GM23338 (cell line): ENCODE data around the gene ZNF664. TPM values are rescaled to one million over a fixed set of nuclear protein-coding genes. Genes with fewer than 3 reads are reported as not detected.

ENCODE experiments used
- ATAC-seq: fragments of 200-7000 bp; cut with Tn5 transposase; 3 replicates; pipeline ENCODE4 v1.9.1; 2020
- DNase-seq: peaks from one replicate; pipeline ENCODE4 v3.0.0-alpha.2; 2015; ENCODE audit warnings: low spot score
- H2AFZ ChIP-seq: fragments of 200-600 bp; sonication (generic); 2 replicates; pipeline ENCODE4 v1.8.0; 2016; ENCODE audit warnings: antibody characterized with exemption, mild to moderate bottlenecking, moderate library complexity
- H3F3A ChIP-seq: fragments of 200-600 bp; sonication (generic); replicated peaks from 2 replicates; pipeline ENCODE4 v1.8.0; 2017; ENCODE audit warnings: antibody characterized with exemption, mixed run types, low read depth
- H3K27ac ChIP-seq: fragments of 200-600 bp; sonication (generic); 2 replicates; pipeline ENCODE4 v1.6.1; 2016; ENCODE audit warnings: low read depth
- H3K27me3 ChIP-seq: fragments of 200-600 bp; sonication (generic); 2 replicates; pipeline ENCODE4 v1.8.0; 2016; ENCODE audit warnings: mild to moderate bottlenecking, mixed run types, moderate library complexity; ENCODE audit not compliant: insufficient read depth
- H3K36me3 ChIP-seq: fragments of 200-600 bp; sonication (generic); 2 replicates; pipeline ENCODE4 v1.8.0; 2016; ENCODE audit warnings: mild to moderate bottlenecking; ENCODE audit not compliant: insufficient read depth
- H3K4me1 ChIP-seq: fragments of 200-600 bp; sonication (generic); 2 replicates; pipeline ENCODE4 v1.8.0; 2016; ENCODE audit warnings: mild to moderate bottlenecking, moderate library complexity; ENCODE audit not compliant: insufficient read depth
- H3K4me2 ChIP-seq: fragments of 200-600 bp; sonication (generic); 2 replicates; pipeline ENCODE4 v1.7.1; 2017; ENCODE audit warnings: mixed run types
- H3K4me3 ChIP-seq: fragments of 200-600 bp; sonication (generic); 2 replicates; pipeline ENCODE4 v1.6.1; 2016; ENCODE audit warnings: mixed run types
- H3K79me2 ChIP-seq: fragments of 200-600 bp; sonication (generic); replicated peaks from 2 replicates; pipeline ENCODE4 v1.8.0; 2017; ENCODE audit warnings: mild to moderate bottlenecking; ENCODE audit not compliant: insufficient read depth
- H3K9me2 ChIP-seq: fragments of 200-600 bp; sonication (generic); 2 replicates; pipeline ENCODE4 v1.8.0; 2017; ENCODE audit not compliant: insufficient read depth
- H4K20me1 ChIP-seq: fragments of 200-600 bp; sonication (generic); replicated peaks from 2 replicates; pipeline ENCODE4 v1.8.0; 2017; ENCODE audit warnings: mild to moderate bottlenecking; ENCODE audit not compliant: insufficient read depth
- H3K27ac Mint-ChIP-seq: 2 replicates; pipeline ENCODE4 v1.8.0; 2020; ENCODE audit warnings: inconsistent platforms, mild to moderate bottlenecking, moderate library complexity, mixed read lengths
- H3K27me3 Mint-ChIP-seq: 3 replicates; pipeline ENCODE4 v1.8.0; 2022; ENCODE audit warnings: low read depth, mild to moderate bottlenecking, moderate library complexity, mixed read lengths, inconsistent platforms; ENCODE audit not compliant: insufficient read depth, poor library complexity
- H3K36me3 Mint-ChIP-seq: 3 replicates; pipeline ENCODE4 v1.8.0; 2021; ENCODE audit warnings: low read depth, mild to moderate bottlenecking, inconsistent platforms, moderate library complexity, mixed read lengths
- H3K4me1 Mint-ChIP-seq: 3 replicates; pipeline ENCODE4 v1.8.0; 2020; ENCODE audit warnings: mild to moderate bottlenecking, inconsistent platforms, mixed read lengths
- H3K4me3 Mint-ChIP-seq: 3 replicates; pipeline ENCODE4 v1.8.0; 2021; ENCODE audit warnings: moderate library complexity, mild to moderate bottlenecking, inconsistent platforms, mixed read lengths
- H3K9me3 Mint-ChIP-seq: 3 replicates; pipeline ENCODE4 v1.8.0; 2020; ENCODE audit warnings: moderate library complexity, mild to moderate bottlenecking, inconsistent platforms, mixed read lengths
- CREB1 ChIP-seq: fragments of 250-450 bp; sonication (Bioruptor Pico); IDR thresholded peaks from 2 replicates; pipeline ENCODE4 v1.5.0; 2020; ENCODE audit warnings: low read depth, mild to moderate bottlenecking, moderate library complexity
- ETS1 ChIP-seq: IDR thresholded peaks from 2 replicates; pipeline ENCODE4 v1.6.1; 2016; ENCODE audit warnings: antibody characterized with exemption
- EZH2 ChIP-seq: fragments of 200-600 bp; sonication (generic); IDR thresholded peaks from one replicate; pipeline ENCODE4 v1.8.0; 2017; ENCODE audit warnings: antibody characterized with exemption, mild to moderate bottlenecking, low read depth; ENCODE audit not compliant: unreplicated experiment
- EZH2phosphoT487 ChIP-seq: fragments of 200-600 bp; sonication (generic); IDR thresholded peaks from one replicate; pipeline ENCODE4 v1.8.1; 2018; ENCODE audit warnings: antibody characterized with exemption; ENCODE audit not compliant: unreplicated experiment
- JUNB ChIP-seq: IDR thresholded peaks from one replicate; pipeline ENCODE4 v1.6.1; 2016; ENCODE audit warnings: antibody characterized with exemption; ENCODE audit not compliant: unreplicated experiment
- NANOG ChIP-seq: IDR thresholded peaks from 2 replicates; pipeline ENCODE4 v1.6.1; 2016; ENCODE audit warnings: antibody characterized with exemption, borderline replicate concordance
- POLR2AphosphoS5 ChIP-seq: IDR thresholded peaks from 2 replicates; pipeline ENCODE4 v1.6.1; 2016; ENCODE audit warnings: antibody characterized with exemption, low read depth
- REST ChIP-seq: IDR thresholded peaks from one replicate; pipeline ENCODE4 v1.6.1; 2018; ENCODE audit warnings: antibody characterized with exemption; ENCODE audit not compliant: unreplicated experiment
- STAT1 ChIP-seq: IDR thresholded peaks from one replicate; pipeline ENCODE4 v1.6.1; 2016; ENCODE audit warnings: antibody characterized with exemption; ENCODE audit not compliant: unreplicated experiment
- ZNF114 ChIP-seq: fragments of 250-450 bp; sonication (Bioruptor Pico); IDR thresholded peaks from 2 replicates; pipeline ENCODE4 v1.5.0; 2020; ENCODE audit warnings: mild to moderate bottlenecking, moderate library complexity
- ZNF331 ChIP-seq: fragments of 250-450 bp; sonication (Bioruptor Pico); IDR thresholded peaks from 2 replicates; pipeline ENCODE4 v1.5.0; 2020; ENCODE audit warnings: low read depth, mild to moderate bottlenecking, moderate library complexity
- ZNF462 ChIP-seq: fragments of 250-450 bp; sonication (Bioruptor Pico); IDR thresholded peaks from 2 replicates; pipeline ENCODE4 v1.5.0; 2020; ENCODE audit warnings: mild to moderate bottlenecking, moderate library complexity
- polyA plus RNA-seq: library from polyadenylated mRNA; unstranded; fragments of >200 nt; fragmentation: Nextera tagmentation; extraction: Ambion mirVana; gene quantifications from 2 replicates; pipeline ENCODE4 v1.2.1, GENCODE V29; 2016
- total RNA-seq: library from RNA; depleted of rRNA; stranded (reverse); fragments of >200 nt; shearing (Covaris generic); gene quantifications from 2 replicates; pipeline ENCODE4 v1.2.3, GENCODE V29; 2014
- TF ChIP-seq, protein P1 (sequence below), 2 experiments: fragments of 200-600 bp in 1 of 2; sonication (generic) in 1 of 2; conservative IDR thresholded peaks; 2 replicates each; pipeline versions ENCODE4 v1.5.1 to v1.6.1; 2016 to 2017; ENCODE audit warnings: antibody characterized with exemption in 2 of 2, low read depth in 2 of 2, mild to moderate bottlenecking in 2 of 2, moderate library complexity in 1 of 2

Gene ZNF664
- total and polyA plus RNA-seq, 2 experiments from 2014 or later, result 8.1 to 35.2 TPM

- Mint-ChIP-seq H3K4me3 (no peak overlapping the region), H3K9me3 (peaks cover 16% of the 10 kb centered on the region), H3K27ac (no peak overlapping the region), H3K27me3 (peaks cover 6% of the 10 kb centered on the region), H3K36me3 (peaks cover 4% of the 10 kb centered on the region; the same call in 2 of the 3 replicates), H3K4me1 (no peaks in the 10 kb centered on the region)
- H3F3A ChIP-seq, result no peaks in the 10 kb centered on the region
- ATAC-seq (no peak), DNase-seq (no peak)
- TF ChIP-seq EZH2 (no peak), STAT1 (no peak), EZH2phosphoT487 (no peak), CREB1 (no peak), POLR2AphosphoS5 (no peak), ZNF114 (CRISPR knock-in tag) (no peak), JUNB (no peak), ETS1 (no peak), REST (no peak), ZNF462 (CRISPR knock-in tag) (no peak), NANOG (no peak), ZNF331 (CRISPR knock-in tag) (no peak)
- TF ChIP-seq, protein P1, sequence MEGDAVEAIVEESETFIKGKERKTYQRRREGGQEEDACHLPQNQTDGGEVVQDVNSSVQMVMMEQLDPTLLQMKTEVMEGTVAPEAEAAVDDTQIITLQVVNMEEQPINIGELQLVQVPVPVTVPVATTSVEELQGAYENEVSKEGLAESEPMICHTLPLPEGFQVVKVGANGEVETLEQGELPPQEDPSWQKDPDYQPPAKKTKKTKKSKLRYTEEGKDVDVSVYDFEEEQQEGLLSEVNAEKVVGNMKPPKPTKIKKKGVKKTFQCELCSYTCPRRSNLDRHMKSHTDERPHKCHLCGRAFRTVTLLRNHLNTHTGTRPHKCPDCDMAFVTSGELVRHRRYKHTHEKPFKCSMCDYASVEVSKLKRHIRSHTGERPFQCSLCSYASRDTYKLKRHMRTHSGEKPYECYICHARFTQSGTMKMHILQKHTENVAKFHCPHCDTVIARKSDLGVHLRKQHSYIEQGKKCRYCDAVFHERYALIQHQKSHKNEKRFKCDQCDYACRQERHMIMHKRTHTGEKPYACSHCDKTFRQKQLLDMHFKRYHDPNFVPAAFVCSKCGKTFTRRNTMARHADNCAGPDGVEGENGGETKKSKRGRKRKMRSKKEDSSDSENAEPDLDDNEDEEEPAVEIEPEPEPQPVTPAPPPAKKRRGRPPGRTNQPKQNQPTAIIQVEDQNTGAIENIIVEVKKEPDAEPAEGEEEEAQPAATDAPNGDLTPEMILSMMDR (conservative IDR thresholded peaks at IDR 0.05; ENCODE audit: low read depth in 2 of 2), result no peak
- H3K4me2 ChIP-seq, result no peak overlapping the region
- H3K4me1 ChIP-seq, result no peaks in the 10 kb centered on the region
- H3K4me3 ChIP-seq, result no peak overlapping the region
- no peaks in the 10 kb centered on the region for H3K9me2 ChIP-seq
- H3K27me3 ChIP-seq, result no peaks in the 10 kb centered on the region
- H2AFZ ChIP-seq, result no peak overlapping the region
- H4K20me1 ChIP-seq, result no peaks in the 10 kb centered on the region
- no peaks in the 10 kb centered on the region for H3K36me3 ChIP-seq
- H3K27ac ChIP-seq, result no peak overlapping the region
- H3K79me2 ChIP-seq, result no peaks in the 10 kb centered on the region
Observed at GRCh38 chr12:124024263-124024678, 51.3 kb downstream of the ZNF664 start.
